HG03571 (cell line): ENCODE results near the gene ITGAL.

ENCODE experiments used
- ATAC-seq: cut with Tn5 transposase; IDR thresholded peaks from one replicate; pipeline ENCODE4 v1.9.1; 2021; ENCODE audit not compliant: unreplicated experiment

Gene ITGAL

GRCh38 chr16:30567160-30567990 is 94.8 kb downstream of the ITGAL start:
- no peak for ATAC-seq

DNA sequence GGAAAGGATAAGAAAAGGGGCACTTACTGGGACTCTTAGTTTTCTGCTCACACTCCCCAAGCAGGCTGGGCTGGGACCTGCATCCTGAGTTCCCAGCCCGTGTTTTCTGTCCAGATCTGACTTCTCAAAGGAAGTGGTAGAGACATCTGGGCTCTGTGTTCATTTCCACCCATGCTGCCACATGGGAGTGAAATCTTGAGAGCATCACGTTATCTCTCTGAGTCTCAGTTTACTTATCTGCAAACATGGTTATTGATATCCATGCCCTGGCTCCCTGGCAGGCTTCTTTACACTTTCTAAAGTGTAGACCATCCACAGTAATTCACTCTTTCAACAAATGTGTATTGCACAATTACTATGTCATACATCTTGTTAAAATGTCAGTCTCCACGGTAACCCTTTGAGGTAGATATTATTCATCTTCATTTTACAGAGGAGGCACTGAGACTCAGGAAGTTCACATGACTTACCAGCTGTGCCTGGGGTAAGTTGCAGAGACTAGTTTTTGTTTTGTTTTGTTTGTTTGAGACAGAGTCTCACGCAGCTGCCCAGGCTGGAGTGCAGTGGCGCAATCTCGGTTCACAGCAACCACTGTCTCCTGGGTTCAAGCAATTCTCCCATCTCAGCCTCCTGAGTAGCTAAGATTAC is 95.6 kb downstream of the ITGAL start:
- ATAC-seq: peak; percentile 38

DNA sequence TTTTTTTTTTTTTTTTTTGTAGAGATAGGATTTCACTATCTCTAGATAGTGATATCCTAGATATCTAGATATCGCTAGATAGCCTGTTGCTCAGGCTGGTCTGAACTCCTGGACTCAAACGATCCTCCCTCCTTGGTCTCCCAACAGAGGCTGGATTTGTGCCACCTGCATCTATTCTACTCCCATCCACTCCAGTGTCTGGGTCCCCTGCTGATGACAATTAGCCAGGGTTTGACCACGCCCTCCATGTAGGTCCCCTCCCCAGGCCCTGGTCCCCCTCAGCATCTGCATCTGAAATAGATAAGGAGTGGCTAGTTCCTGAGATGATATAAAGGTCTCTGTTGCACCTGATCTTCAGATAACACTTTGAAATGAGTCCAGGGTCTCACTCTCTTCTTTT is 96.7 kb downstream of the ITGAL start:
- no peak for ATAC-seq

DNA sequence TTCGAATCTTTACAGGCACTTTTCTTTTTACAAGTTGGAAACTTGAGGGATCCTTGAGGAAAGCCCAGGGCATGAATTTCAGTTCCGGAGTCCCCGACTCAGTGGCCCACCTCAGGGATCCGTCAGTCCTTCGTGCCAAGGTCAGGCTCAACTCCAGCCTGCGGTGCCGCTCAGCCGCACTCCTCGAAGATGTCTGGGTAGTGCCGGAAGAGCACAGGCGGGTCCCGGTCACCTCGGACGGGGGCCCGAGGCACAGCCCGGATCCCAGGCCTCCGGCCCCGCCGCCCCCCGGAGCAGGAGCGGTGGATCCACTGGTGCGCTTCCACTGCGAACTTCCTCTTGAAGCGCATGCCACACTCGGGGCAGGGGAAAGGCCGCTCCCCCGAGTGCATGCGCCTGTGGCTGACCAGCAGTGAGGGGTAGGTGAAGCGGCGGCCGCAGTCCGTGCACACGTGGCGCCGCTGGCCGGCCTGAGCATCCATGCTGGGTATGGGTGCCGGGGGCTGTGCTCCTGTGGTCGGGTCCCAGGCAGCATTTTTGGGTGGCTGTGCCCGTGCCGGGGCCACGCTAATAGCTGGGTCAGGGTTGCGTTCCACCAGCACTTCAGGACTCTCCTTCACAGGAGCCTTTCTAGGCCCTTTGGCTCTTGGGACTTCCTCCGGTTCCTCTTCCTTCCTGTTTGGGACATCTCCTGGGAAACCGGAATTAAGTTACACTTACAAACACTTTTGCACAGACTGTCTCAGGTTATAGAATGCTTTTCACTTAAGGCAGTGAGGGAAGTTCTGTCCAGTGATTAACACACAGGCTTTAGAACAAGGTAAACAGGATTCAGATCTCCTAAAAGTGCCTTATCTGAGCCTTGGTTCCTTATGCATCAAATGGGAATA is 97.4 kb downstream of the ITGAL start:
- no peak for ATAC-seq

GRCh38 chr16:30570636-30571444 is 98.3 kb downstream of the ITGAL start:
- no peak for ATAC-seq

- peak; percentile 64 for ATAC-seq
Measured at GRCh38 chr16:30571445-30572322, 99.1 kb downstream of the ITGAL start, which contains the start of gene ZNF688. ZNF688 (minus strand) TSS chr16:30571714; CDS start chr16:30571629, 85 bp downstream.
